Activated CD4-positive, alpha-beta memory T cell treated with anti-CD3 and anti-CD28 coated beads, Interleukin-2, amount 10 ng/mL, durations not matched to agents 7 days and 5 days (primary cell): Measurements from ENCODE around the gene TAGLN3. TPM values are rescaled to one million over a fixed set of nuclear protein-coding genes. Genes with fewer than 3 reads are reported as not detected.

ENCODE experiments used
- CTCF ChIA-PET: fragments of 350-600 bp; sonication (Branson Sonifier 250); formaldehyde crosslinking; loops from one replicate; lab custom pipeline; 2021; ENCODE audit warnings: antibody characterized with exemption, inconsistent platforms; lab: Charles Lee
- POLR2A ChIA-PET: fragments of 350-600 bp; sonication (Branson Sonifier 250); formaldehyde crosslinking; loops from one replicate; lab custom pipeline; 2021; ENCODE audit warnings: antibody characterized with exemption; lab: Charles Lee
- DNase-seq: peaks from one replicate; pipeline ENCODE4 v3.0.0-alpha.2; 2020
- H3K27ac Mint-ChIP-seq: one replicate; pipeline ENCODE4 v1.8.0; 2021; ENCODE audit warnings: mild to moderate bottlenecking, mixed read lengths
- H3K27me3 Mint-ChIP-seq: one replicate; pipeline ENCODE4 v1.8.0; 2021; ENCODE audit warnings: mixed read lengths
- H3K36me3 Mint-ChIP-seq: one replicate; pipeline ENCODE4 v1.8.0; 2021; ENCODE audit warnings: low read depth, mixed read lengths
- H3K4me1 Mint-ChIP-seq: one replicate; pipeline ENCODE4 v1.8.0; 2021; ENCODE audit warnings: mixed read lengths
- H3K4me3 Mint-ChIP-seq: one replicate; pipeline ENCODE4 v1.8.0; 2021; ENCODE audit warnings: mild to moderate bottlenecking, mixed read lengths
- H3K9me3 Mint-ChIP-seq: one replicate; pipeline ENCODE4 v1.8.0; 2021; ENCODE audit warnings: mixed read lengths
- total RNA-seq, 2 experiments: library from RNA; stranded (reverse); gene quantifications; one replicate each; pipeline ENCODE4 v1.2.3, GENCODE V29; 2021

The TAGLN3 gene
- total RNA-seq, result under 1 TPM in 1 of 2 experiments, not detected in 1; 0.18 TPM

- CTCF ChIA-PET, result interaction anchor here (1.1 to 4.8 kb wide), 2 partner anchors 9 to 15 kb away, joined by 5 to 29 read pairs; no protein-coding TSS in a partner anchor
- DNase-seq, result no peak
- POLR2A ChIA-PET, result interaction anchor here (1.1 to 1.3 kb wide), 3 partner anchors 8 to 17 kb away, joined by 3 to 6 read pairs (median 3); no protein-coding TSS in a partner anchor
- Mint-ChIP-seq H3K4me1 (peaks cover 19% of the 10 kb centered on the region), H3K4me3 (peak within 1 kb of the TSS; percentile 39), H3K9me3 (no peaks in the 10 kb centered on the region), H3K36me3 (peaks cover 5% of the 10 kb centered on the region), H3K27me3 (no peaks in the 10 kb centered on the region), H3K27ac (no peak within 1 kb of the TSS)
These were observed at the start of gene TAGLN3 for GRCh38 chr3:111998636-111999483. TSS of gene TAGLN3 (plus strand) at chr3:111998922. CDS start at chr3:111999423, 501 bp downstream.

GRCh38 chr3:111949712-111950111, 49.0 kb upstream of the TAGLN3 start:
- ChIA-PET POLR2A (no interaction called here), CTCF (no interaction called here)
- H3K36me3 Mint-ChIP-seq, result no peaks in the 10 kb centered on the region

GRCh38 chr3:111951032-111951431, 47.7 kb upstream of the TAGLN3 start:
- CTCF ChIA-PET, result interaction anchor here (1.8 to 2.5 kb wide), 2 partner anchors 16 to 63 kb away, joined by 3 to 12 read pairs; no protein-coding TSS in a partner anchor
- H3K27ac Mint-ChIP-seq, result no peak overlapping the region
- no peaks in the 10 kb centered on the region for H3K9me3 Mint-ChIP-seq
- POLR2A ChIA-PET, result no interaction called here
- no peaks in the 10 kb centered on the region for H3K27me3 Mint-ChIP-seq
- H3K36me3 Mint-ChIP-seq, result no peaks in the 10 kb centered on the region
- H3K4me1 Mint-ChIP-seq, result no peaks in the 10 kb centered on the region
- no peak for DNase-seq
- no peak overlapping the region for H3K4me3 Mint-ChIP-seq

More at GRCh38 chr3:111949712-111950111, 49.0 kb upstream of the TAGLN3 start:
- Mint-ChIP-seq H3K4me3 (no peak overlapping the region), H3K4me1 (no peaks in the 10 kb centered on the region), H3K27me3 (no peaks in the 10 kb centered on the region), H3K9me3 (no peaks in the 10 kb centered on the region), H3K27ac (no peak overlapping the region)
- DNase-seq, result no peak

DNA sequence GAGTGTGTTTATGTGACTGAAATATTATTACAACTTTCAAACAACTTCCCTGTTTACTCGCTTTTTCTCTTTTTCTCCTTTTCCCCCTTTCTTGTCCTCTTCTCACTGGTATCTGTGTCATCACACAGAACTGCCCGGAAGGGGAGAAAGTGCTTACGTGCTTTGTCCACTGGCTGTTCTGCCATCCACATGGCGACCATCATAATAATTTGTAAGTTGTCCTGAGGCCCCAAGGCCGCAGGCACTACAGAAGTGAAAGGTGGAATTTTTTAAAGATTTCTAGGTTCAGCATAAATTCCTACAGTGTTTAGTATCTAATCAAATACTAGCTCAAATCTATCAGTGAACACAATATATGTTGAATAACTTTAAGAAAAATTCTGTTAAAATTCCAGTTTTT, 46.6 kb upstream of the TAGLN3 start:
- no peak overlapping the region for H3K27ac Mint-ChIP-seq
- POLR2A ChIA-PET, result no interaction called here
- no peak overlapping the region for H3K4me3 Mint-ChIP-seq
- no peak for DNase-seq
- CTCF ChIA-PET, result interaction anchor here (2.5 kb wide), 1 partner anchor 15 kb away, joined by 12 read pairs; no protein-coding TSS in a partner anchor
- no peaks in the 10 kb centered on the region for H3K27me3 Mint-ChIP-seq
- H3K4me1 Mint-ChIP-seq, result no peaks in the 10 kb centered on the region
- H3K9me3 Mint-ChIP-seq, result no peaks in the 10 kb centered on the region
- no peaks in the 10 kb centered on the region for H3K36me3 Mint-ChIP-seq

DNA sequence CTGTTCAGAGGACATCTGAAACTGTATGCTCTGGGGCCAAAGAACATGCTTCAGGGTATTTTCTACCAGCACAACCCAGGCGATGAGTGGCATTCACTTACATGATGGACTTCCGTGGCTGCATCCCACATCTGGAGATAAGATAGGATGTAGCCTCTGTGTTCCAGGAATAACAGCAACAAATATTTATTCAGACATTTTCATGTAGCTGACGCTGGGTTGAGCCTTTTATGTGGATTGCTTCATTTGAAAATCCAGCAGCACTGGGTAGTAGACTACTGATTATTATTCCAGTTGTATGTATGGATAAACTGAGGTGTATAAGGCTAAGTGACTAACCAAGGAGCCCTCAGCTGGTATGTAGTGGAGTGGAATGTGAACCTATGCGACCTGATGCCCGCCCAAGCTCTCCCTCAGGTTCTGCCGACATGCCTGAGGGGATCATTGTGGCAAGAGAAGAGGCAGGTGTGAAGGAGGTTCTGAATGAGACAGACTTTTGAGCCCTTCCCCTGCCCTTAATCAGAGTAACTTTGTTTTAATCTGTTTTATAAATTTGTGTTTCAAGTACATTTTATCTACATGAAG, 45.8 kb upstream of the TAGLN3 start:
- no peak for DNase-seq
- ChIA-PET CTCF (interaction anchor here (2.5 kb wide), 1 partner anchor 14 kb away, joined by 12 read pairs; no protein-coding TSS in a partner anchor), POLR2A (no interaction called here)
- Mint-ChIP-seq H3K27me3 (no peaks in the 10 kb centered on the region), H3K9me3 (no peaks in the 10 kb centered on the region), H3K36me3 (no peaks in the 10 kb centered on the region), H3K27ac (no peak overlapping the region), H3K4me3 (no peak overlapping the region), H3K4me1 (no peaks in the 10 kb centered on the region)

GRCh38 chr3:111954228-111954990, 44.3 kb upstream of the TAGLN3 start:
- no peak overlapping the region for H3K27ac Mint-ChIP-seq
- no peaks in the 10 kb centered on the region for H3K36me3 Mint-ChIP-seq
- H3K27me3 Mint-ChIP-seq, result no peaks in the 10 kb centered on the region
- ChIA-PET POLR2A (no interaction called here), CTCF (no interaction called here)
- H3K4me3 Mint-ChIP-seq, result no peak overlapping the region
- DNase-seq, result no peak
- no peaks in the 10 kb centered on the region for H3K4me1 Mint-ChIP-seq
- H3K9me3 Mint-ChIP-seq, result no peaks in the 10 kb centered on the region

DNA sequence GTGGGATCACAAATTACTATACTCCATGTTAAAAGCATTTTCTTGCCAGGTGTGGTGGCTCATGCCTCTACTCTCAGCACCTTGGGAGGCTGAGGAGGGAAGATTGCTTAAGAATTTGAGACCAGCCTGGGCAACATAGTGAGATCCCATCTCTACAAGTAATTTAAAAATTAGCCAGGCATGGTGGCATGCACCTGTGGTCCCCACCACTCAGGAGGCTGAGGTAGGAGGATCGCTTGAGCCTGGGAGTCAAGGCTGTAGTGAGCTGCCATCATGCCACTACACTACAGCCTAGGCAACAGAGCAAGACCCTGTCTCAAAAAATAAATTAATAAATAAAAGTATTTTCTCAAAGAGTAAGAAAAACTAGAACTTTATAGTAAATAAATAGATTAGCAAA, 42.8 kb upstream of the TAGLN3 start:
- POLR2A ChIA-PET, result no interaction called here
- DNase-seq, result no peak
- Mint-ChIP-seq H3K27ac (no peak overlapping the region), H3K9me3 (no peaks in the 10 kb centered on the region), H3K27me3 (no peaks in the 10 kb centered on the region), H3K36me3 (no peaks in the 10 kb centered on the region), H3K4me1 (no peaks in the 10 kb centered on the region), H3K4me3 (no peak overlapping the region)
- CTCF ChIA-PET, result interaction anchor here (2.0 kb wide), 2 partner anchors 13 to 241 kb away, joined by 4 to 8 read pairs; no protein-coding TSS in a partner anchor

DNA sequence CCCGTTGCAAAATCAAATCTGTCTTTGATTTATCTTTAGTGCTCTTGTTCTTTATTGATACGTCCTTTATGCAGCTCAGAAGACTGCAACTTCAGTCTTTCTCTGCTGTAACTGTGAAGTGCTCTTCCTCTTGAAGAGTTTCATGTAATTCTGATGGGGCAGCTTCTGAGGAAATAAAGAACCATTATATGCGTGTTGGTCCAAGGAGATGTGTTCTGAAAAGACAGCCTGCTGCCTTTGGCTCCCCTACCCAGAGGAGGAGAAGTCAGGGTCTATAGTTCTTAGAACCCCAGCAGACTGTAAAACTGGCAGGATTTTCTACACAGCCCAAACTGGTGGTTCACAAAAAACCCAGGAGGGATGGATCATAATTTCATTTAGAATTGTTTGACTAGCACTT, 42.3 kb upstream of the TAGLN3 start:
- Mint-ChIP-seq H3K4me1 (no peaks in the 10 kb centered on the region), H3K9me3 (no peaks in the 10 kb centered on the region), H3K4me3 (no peak overlapping the region), H3K36me3 (no peaks in the 10 kb centered on the region), H3K27ac (no peak overlapping the region), H3K27me3 (no peaks in the 10 kb centered on the region)
- ChIA-PET POLR2A (no interaction called here), CTCF (interaction anchor here (2.0 kb wide), 2 partner anchors 12 to 241 kb away, joined by 4 to 8 read pairs; no protein-coding TSS in a partner anchor)
- no peak for DNase-seq

DNA sequence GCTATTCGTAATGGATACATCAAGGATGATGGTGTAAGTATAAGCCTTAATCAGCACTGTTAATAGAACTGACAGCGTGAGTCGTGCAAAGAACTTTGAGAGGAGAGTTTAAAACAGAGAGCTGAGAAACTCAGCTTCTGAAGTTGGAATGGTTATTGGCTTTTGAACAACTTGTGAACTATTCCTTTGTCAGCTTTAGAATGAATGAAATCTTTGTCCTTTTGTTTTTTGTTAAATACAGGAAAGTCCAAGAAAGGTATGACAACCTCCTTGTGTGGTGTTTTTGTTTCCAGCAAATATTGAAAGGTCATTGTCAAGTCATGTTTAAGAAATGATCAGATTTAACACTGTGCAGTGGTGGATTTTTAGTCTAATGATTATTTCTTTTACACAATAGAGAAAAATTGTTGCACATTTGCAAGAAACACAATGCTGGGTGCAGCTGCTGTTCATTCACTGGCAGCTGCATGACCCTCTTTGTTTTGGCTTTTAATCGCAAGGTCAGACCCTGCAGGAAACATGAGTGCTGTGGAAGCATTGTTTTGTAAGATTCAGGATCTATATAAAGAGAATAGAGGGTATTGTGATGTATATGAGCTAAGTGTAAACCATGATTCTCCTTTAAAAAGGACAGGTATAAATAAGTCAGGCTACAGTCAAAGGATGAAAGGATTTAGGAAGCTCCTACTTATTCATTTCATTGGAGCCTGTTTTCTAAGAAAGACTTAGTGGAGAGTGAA, 41.6 kb upstream of the TAGLN3 start:
- H3K9me3 Mint-ChIP-seq, result no peaks in the 10 kb centered on the region
- no peaks in the 10 kb centered on the region for H3K4me1 Mint-ChIP-seq
- no peaks in the 10 kb centered on the region for H3K36me3 Mint-ChIP-seq
- no peaks in the 10 kb centered on the region for H3K27me3 Mint-ChIP-seq
- H3K27ac Mint-ChIP-seq, result no peak overlapping the region
- ChIA-PET CTCF (interaction anchor here (0.7 to 2.0 kb wide), 4 partner anchors 11 to 242 kb away, joined by 3 to 8 read pairs (median 4); no protein-coding TSS in a partner anchor), POLR2A (no interaction called here)
- no peak overlapping the region for H3K4me3 Mint-ChIP-seq
- DNase-seq, result no peak

- Mint-ChIP-seq H3K4me3 (no peak overlapping the region), H3K27ac (no peak overlapping the region), H3K27me3 (no peaks in the 10 kb centered on the region), H3K4me1 (peaks cover 6% of the 10 kb centered on the region), H3K36me3 (no peaks in the 10 kb centered on the region), H3K9me3 (no peaks in the 10 kb centered on the region)
- ChIA-PET POLR2A (interaction anchor here (1.0 to 1.4 kb wide), 2 partner anchors 17 to 28 kb away, joined by 3 to 5 read pairs; partner anchors contain the start of gene ABHD10), CTCF (interaction anchor here (1.0 to 10.8 kb wide), 2 partner anchors 52 to 244 kb away, joined by 3 to 200 read pairs; no protein-coding TSS in a partner anchor)
- DNase-seq, result no peak
These were observed 37.1 kb upstream of the TAGLN3 start for GRCh38 chr3:111961461-111962164.

DNA sequence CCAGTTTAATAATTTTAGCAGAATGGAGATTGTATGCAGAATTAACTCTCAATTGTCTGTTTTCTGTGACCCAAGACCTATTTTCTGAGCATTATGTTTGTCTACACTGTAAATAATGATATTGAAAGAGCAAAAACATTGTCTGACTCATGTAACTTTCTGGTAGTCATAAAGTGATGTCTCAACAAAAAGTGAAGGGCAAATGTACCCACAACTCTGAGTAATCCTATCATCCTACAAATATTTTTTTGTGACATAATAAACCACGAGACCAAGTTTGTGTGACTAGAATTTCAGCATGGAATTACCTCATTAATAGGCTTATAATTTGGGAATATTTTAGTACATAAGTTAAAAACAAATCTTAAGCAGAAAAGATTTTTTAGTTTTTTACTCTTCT, 35.3 kb upstream of the TAGLN3 start:
- H3K9me3 Mint-ChIP-seq, result no peaks in the 10 kb centered on the region
- ChIA-PET POLR2A (interaction anchor here (1.2 kb wide), 1 partner anchor 249 kb away, joined by 3 read pairs; no protein-coding TSS in a partner anchor), CTCF (interaction anchor here (1.1 to 10.8 kb wide), 4 partner anchors 16 to 294 kb away, joined by 4 to 200 read pairs (median 7); partner anchors contain the start of gene ABHD10)
- H3K4me3 Mint-ChIP-seq, result no peak overlapping the region
- H3K27ac Mint-ChIP-seq, result no peak overlapping the region
- H3K4me1 Mint-ChIP-seq, result peaks cover 12% of the 10 kb centered on the region
- DNase-seq, result no peak
- no peaks in the 10 kb centered on the region for H3K27me3 Mint-ChIP-seq
- no peaks in the 10 kb centered on the region for H3K36me3 Mint-ChIP-seq
